Right lobe of liver (tissue), 4 donors: ENCODE measurements around the gene PPIAL4G.
"Not testable (repeated sequence)": the region's sequence is repeated elsewhere in the genome, so short reads cannot be mapped to it uniquely, and the experiment has no call there.

ENCODE experiments used
- POLR2A ChIP-seq: fragments of 450-650 bp; IDR thresholded peaks from one replicate; pipeline ENCODE4 v1.6.1; 2017; ENCODE audit warnings: antibody characterized with exemption, mild to moderate bottlenecking
- TF ChIP-seq, protein P1 (sequence below), 4 donors: fragments of 200-600 bp in 3 of 4; fragments of 450-650 bp in 1 of 4; IDR thresholded peaks; one replicate each; pipeline versions ENCODE4 v1.5.1 to v1.8.0; 2016 to 2022; ENCODE audit warnings: antibody characterized with exemption in 4 of 4, mild to moderate bottlenecking in 2 of 4
- donor health status: DM: no; HTN: no; CAD: no.
- donor health status: DM: no; HTN: no; CAD: no.
- donor health status: DM: no; HTN: yes; CAD: no.

DNA sequence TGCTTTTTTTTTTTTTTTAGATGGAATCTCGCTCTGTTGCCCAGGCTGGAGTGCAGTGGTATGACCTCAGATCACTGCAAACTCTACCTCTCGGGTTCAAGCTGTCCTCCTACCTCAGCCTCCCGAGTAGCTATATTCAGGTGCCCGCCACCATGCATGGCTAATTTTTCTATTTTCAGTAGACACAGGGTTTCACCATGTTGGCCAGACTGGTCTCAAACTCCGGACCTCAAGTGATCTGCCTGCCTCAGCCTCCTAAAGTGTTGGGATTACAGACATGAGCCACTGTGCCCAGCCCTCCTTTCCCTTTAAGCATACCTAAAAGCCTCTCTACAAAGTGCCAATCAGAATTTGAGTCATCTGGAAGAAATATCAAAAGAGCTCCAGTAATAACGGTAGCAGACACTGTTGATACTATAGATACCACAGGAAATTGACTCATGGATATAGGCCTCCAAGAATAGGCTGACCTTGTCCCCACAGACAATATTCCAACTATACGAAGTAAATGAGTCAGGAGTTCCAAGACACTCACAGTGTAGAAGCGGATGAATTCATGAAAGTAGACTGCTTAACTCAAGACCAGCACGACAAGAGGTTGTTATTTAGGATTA lies 29.6 kb upstream of the PPIAL4G start:
- TF ChIP-seq, protein P1, sequence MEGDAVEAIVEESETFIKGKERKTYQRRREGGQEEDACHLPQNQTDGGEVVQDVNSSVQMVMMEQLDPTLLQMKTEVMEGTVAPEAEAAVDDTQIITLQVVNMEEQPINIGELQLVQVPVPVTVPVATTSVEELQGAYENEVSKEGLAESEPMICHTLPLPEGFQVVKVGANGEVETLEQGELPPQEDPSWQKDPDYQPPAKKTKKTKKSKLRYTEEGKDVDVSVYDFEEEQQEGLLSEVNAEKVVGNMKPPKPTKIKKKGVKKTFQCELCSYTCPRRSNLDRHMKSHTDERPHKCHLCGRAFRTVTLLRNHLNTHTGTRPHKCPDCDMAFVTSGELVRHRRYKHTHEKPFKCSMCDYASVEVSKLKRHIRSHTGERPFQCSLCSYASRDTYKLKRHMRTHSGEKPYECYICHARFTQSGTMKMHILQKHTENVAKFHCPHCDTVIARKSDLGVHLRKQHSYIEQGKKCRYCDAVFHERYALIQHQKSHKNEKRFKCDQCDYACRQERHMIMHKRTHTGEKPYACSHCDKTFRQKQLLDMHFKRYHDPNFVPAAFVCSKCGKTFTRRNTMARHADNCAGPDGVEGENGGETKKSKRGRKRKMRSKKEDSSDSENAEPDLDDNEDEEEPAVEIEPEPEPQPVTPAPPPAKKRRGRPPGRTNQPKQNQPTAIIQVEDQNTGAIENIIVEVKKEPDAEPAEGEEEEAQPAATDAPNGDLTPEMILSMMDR (IDR thresholded peaks at IDR 0.05), result not testable (repeated sequence)
- not testable (repeated sequence) for TF ChIP-seq POLR2A
